WTC11 (cell line): Measurements from ENCODE around the gene KIF11. TPM values are rescaled to one million over a fixed set of nuclear protein-coding genes. Genes with fewer than 3 reads are reported as not detected.
"Not testable (repeated sequence)": the region's sequence is repeated elsewhere in the genome, so short reads cannot be mapped to it uniquely, and the experiment has no call there.

Experiments
- ATAC-seq: fragments of 200-7000 bp; cut with Tn5 transposase; 2 replicates; pipeline ENCODE4 v1.10.0; 2021; ENCODE audit warnings: mild to moderate bottlenecking, moderate library complexity
- CTCF ChIA-PET: fragments of 300-600 bp; sonication (Branson Sonifier 250); formaldehyde crosslinking; loops from one replicate; lab custom pipeline; 2021; ENCODE audit warnings: antibody characterized with exemption; lab: Charles Lee
- POLR2A ChIA-PET: fragments of 350-600 bp; sonication (Branson Sonifier 250); formaldehyde crosslinking; loops from one replicate; lab custom pipeline; 2021; ENCODE audit warnings: antibody characterized with exemption; lab: Charles Lee
- DNase-seq: peaks from one replicate; pipeline ENCODE4 v3.0.0; 2021; ENCODE audit warnings: low spot score
- H3K27ac Mint-ChIP-seq: 2 replicates; pipeline ENCODE4 v1.8.0; 2021; ENCODE audit warnings: mixed read lengths
- H3K27me3 Mint-ChIP-seq: 2 replicates; pipeline ENCODE4 v1.8.0; 2021; ENCODE audit warnings: low read depth, mild to moderate bottlenecking, moderate library complexity, mixed read lengths
- H3K36me3 Mint-ChIP-seq: 2 replicates; pipeline ENCODE4 v1.8.0; 2021; ENCODE audit warnings: mixed read lengths
- H3K4me1 Mint-ChIP-seq: 2 replicates; pipeline ENCODE4 v1.8.0; 2022; ENCODE audit warnings: mixed read lengths
- H3K4me3 Mint-ChIP-seq: 2 replicates; pipeline ENCODE4 v1.8.0; 2021; ENCODE audit warnings: mild to moderate bottlenecking, moderate library complexity, mixed read lengths
- H3K9me3 Mint-ChIP-seq: 2 replicates; pipeline ENCODE4 v1.8.0; 2021; ENCODE audit warnings: mixed read lengths
- AFF4 ChIP-seq: sonication (generic); formaldehyde crosslinking; IDR thresholded peaks from 2 replicates; pipeline ENCODE4 v1.8.1; 2023; ENCODE audit warnings: mild to moderate bottlenecking, missing genetic modification reagents, borderline replicate concordance
- CDX4 ChIP-seq: fragments of 250-450 bp; sonication (Bioruptor Pico); IDR thresholded peaks from 2 replicates; pipeline ENCODE4 v1.9.0; 2021; ENCODE audit warnings: moderate library complexity, mild to moderate bottlenecking, inconsistent platforms, borderline replicate concordance
- ETV6 ChIP-seq: sonication (generic); formaldehyde crosslinking; IDR thresholded peaks from 2 replicates; pipeline ENCODE4 v1.8.1; 2022; ENCODE audit warnings: mild to moderate bottlenecking, missing genetic modification reagents
- FOXP4 ChIP-seq: sonication (generic); formaldehyde crosslinking; IDR thresholded peaks from 2 replicates; pipeline ENCODE4 v1.8.0; 2022; ENCODE audit warnings: mild to moderate bottlenecking, missing genetic modification reagents
- GRHL2 ChIP-seq: fragments of 250-450 bp; sonication (Bioruptor Pico); IDR thresholded peaks from 2 replicates; pipeline ENCODE4 v1.8.0; 2022; ENCODE audit warnings: mild to moderate bottlenecking, moderate library complexity; ENCODE audit not compliant: insufficient replicate concordance, severe bottlenecking
- IRF2 ChIP-seq: sonication (generic); formaldehyde crosslinking; IDR thresholded peaks from 2 replicates; pipeline ENCODE4 v1.8.0; 2022; ENCODE audit warnings: low read depth, missing genetic modification reagents, borderline replicate concordance
- MLX ChIP-seq: sonication (generic); formaldehyde crosslinking; IDR thresholded peaks from 2 replicates; pipeline ENCODE4 v1.8.1; 2023; ENCODE audit warnings: mild to moderate bottlenecking, missing genetic modification reagents, moderate library complexity
- NFATC4 ChIP-seq: fragments of 250-450 bp; sonication (Bioruptor Pico); IDR thresholded peaks from 2 replicates; pipeline ENCODE4 v1.9.0; 2021; ENCODE audit warnings: mild to moderate bottlenecking
- NFYB ChIP-seq: sonication (generic); formaldehyde crosslinking; conservative IDR thresholded peaks from 2 replicates; pipeline ENCODE4 v1.8.0; 2022; ENCODE audit warnings: low read depth, missing genetic modification reagents
- NR3C1 ChIP-seq: sonication (generic); formaldehyde crosslinking; conservative IDR thresholded peaks from 2 replicates; pipeline ENCODE4 v1.8.1; 2023; ENCODE audit warnings: low read depth, mild to moderate bottlenecking, missing genetic modification reagents
- OVOL2 ChIP-seq: fragments of 250-450 bp; sonication (Bioruptor Pico); IDR thresholded peaks from 2 replicates; pipeline ENCODE4 v1.9.0; 2021; ENCODE audit warnings: mild to moderate bottlenecking, borderline replicate concordance
- PRDM15 ChIP-seq: sonication (generic); formaldehyde crosslinking; IDR thresholded peaks from 2 replicates; pipeline ENCODE4 v1.8.0; 2022; ENCODE audit warnings: missing genetic modification reagents
- TEAD1 ChIP-seq: sonication (generic); formaldehyde crosslinking; IDR thresholded peaks from 2 replicates; pipeline ENCODE4 v1.8.0; 2022; ENCODE audit warnings: mild to moderate bottlenecking, missing genetic modification reagents
- ZNF512 ChIP-seq: sonication (generic); formaldehyde crosslinking; IDR thresholded peaks from 2 replicates; pipeline ENCODE4 v1.8.1; 2022; ENCODE audit warnings: missing genetic modification reagents, borderline replicate concordance
- total RNA-seq: library from RNA; stranded (reverse); gene quantifications from 3 replicates; pipeline ENCODE4 v1.2.3, GENCODE V29; 2021

KIF11 gene
- total RNA-seq, 1 experiment from 2014 or later = 55.7 TPM

- TF ChIP-seq AFF4 = no peak
- no peak for TF ChIP-seq NFATC4 (CRISPR knock-in tag)
These were observed 23.9 kb upstream of the KIF11 start (continued) for GRCh38 chr10:92569071-92569470.

GRCh38 chr10:92569663-92570062 is 23.3 kb upstream of the KIF11 start:
- H3K27ac Mint-ChIP-seq, H3K27me3 Mint-ChIP-seq, CTCF ChIA-PET, H3K4me3 Mint-ChIP-seq, DNase-seq, POLR2A ChIA-PET, H3K9me3 Mint-ChIP-seq, ATAC-seq: not testable (repeated sequence)
- peaks cover 12% of the 10 kb centered on the region for H3K36me3 Mint-ChIP-seq
- peaks cover 29% of the 10 kb centered on the region for H3K4me1 Mint-ChIP-seq

- no peaks in the 10 kb centered on the region for H3K27me3 Mint-ChIP-seq
- peaks cover 38% of the 10 kb centered on the region for H3K4me1 Mint-ChIP-seq
- ChIA-PET POLR2A (interaction anchor here (3.6 kb wide), 1 partner anchor 20 kb away, joined by 15 read pairs; no protein-coding TSS in a partner anchor), CTCF (interaction anchor here (0.9 to 1.8 kb wide), 3 partner anchors 17 to 54 kb away, joined by 3 to 6 read pairs (median 4); no protein-coding TSS in a partner anchor)
- no peak overlapping the region for H3K27ac Mint-ChIP-seq
- H3K36me3 Mint-ChIP-seq = peaks cover 6% of the 10 kb centered on the region; the same call in 1 of the 2 replicates
- H3K4me3 Mint-ChIP-seq = peak overlapping the region; percentile 67
- DNase-seq = no peak
- no peak for ATAC-seq
- H3K9me3 Mint-ChIP-seq = no peaks in the 10 kb centered on the region
- TF ChIP-seq ETV6 (no peak), MLX (CRISPR knock-in tag) (no peak), NR3C1 (CRISPR knock-in tag) (no peak), IRF2 (no peak), FOXP4 (CRISPR knock-in tag) (no peak), PRDM15 (CRISPR knock-in tag) (no peak), AFF4 (no peak), ZNF512 (CRISPR knock-in tag) (no peak), GRHL2 (CRISPR knock-in tag) (no peak), OVOL2 (CRISPR knock-in tag) (no peak), NFYB (CRISPR knock-in tag) (no peak), TEAD1 (CRISPR knock-in tag) (no peak), CDX4 (CRISPR knock-in tag) (no peak)
These were observed 21.3 kb upstream of the KIF11 start for GRCh38 chr10:92571649-92572048.
